Type B pancreatic cell (in vitro differentiated cells): ENCODE data around the gene CTSL. TPM values are rescaled to one million over a fixed set of nuclear protein-coding genes. Genes with fewer than 3 reads are reported as not detected.
"Not testable (repeated sequence)": the region's sequence is repeated elsewhere in the genome, so short reads cannot be mapped to it uniquely, and the experiment has no call there.

ENCODE experiments used
- DNase-seq: peaks from one replicate; pipeline ENCODE4 v3.0.0; 2021; ENCODE audit warnings: mixed read lengths; ENCODE audit not compliant: unreplicated experiment; ENCODE audit errors: extremely low spot score
- H3K27ac Mint-ChIP-seq: 2 replicates; pipeline ENCODE4 v1.8.0; 2021; ENCODE audit warnings: mild to moderate bottlenecking, mixed read lengths
- H3K27me3 Mint-ChIP-seq: 2 replicates; pipeline ENCODE4 v1.8.0; 2021; ENCODE audit warnings: mixed read lengths
- H3K36me3 Mint-ChIP-seq: 2 replicates; pipeline ENCODE4 v1.8.0; 2021; ENCODE audit warnings: mixed read lengths
- H3K4me1 Mint-ChIP-seq: one replicate; pipeline ENCODE4 v1.8.0; 2021; ENCODE audit warnings: mixed read lengths; ENCODE audit not compliant: unreplicated experiment
- H3K4me3 Mint-ChIP-seq: 2 replicates; pipeline ENCODE4 v1.8.0; 2021; ENCODE audit warnings: mild to moderate bottlenecking, mixed read lengths
- H3K9me3 Mint-ChIP-seq: 2 replicates; pipeline ENCODE4 v1.8.0; 2021; ENCODE audit warnings: mixed read lengths
- CTCF ChIP-seq: fragments of 200-600 bp; sonication (generic); conservative IDR thresholded peaks from 2 replicates; pipeline ENCODE4 v1.5.0; 2021; ENCODE audit warnings: antibody characterized with exemption, mild to moderate bottlenecking
- total RNA-seq: library from RNA; stranded (reverse); gene quantifications from 2 replicates; pipeline ENCODE4 v1.2.1, GENCODE V29; 2021; ENCODE audit warnings: low replicate concordance

Gene CTSL
- total RNA-seq, 1 donor from 2014 or later, result 85.7 TPM

DNA sequence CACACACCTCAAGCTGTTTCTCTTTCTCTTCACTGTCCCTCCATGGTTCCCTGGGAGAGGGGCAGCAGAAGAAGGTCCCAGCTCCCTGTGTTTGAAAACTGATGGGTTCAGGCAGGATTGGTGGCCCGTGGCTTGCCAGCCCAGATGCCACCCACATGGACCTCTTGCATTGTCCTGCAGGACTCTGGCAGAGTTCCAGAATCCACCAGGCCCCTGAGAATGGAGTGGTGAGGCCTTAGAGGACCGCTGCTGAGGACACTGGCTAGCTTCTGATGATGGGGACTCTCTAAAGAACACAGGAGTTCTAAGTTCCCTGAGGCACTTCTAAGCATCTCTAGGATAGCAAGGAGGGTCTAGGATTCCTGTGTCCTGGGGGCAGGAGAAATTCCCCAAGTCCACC lies 24.8 kb downstream of the CTSL start:
- Mint-ChIP-seq H3K4me3 (no peak overlapping the region), H3K4me1 (no peaks in the 10 kb centered on the region), H3K36me3 (no peaks in the 10 kb centered on the region), H3K27me3 (peaks cover 4% of the 10 kb centered on the region), H3K9me3 (peaks cover 9% of the 10 kb centered on the region), H3K27ac (no peak overlapping the region)
- DNase-seq, result no peak
- TF ChIP-seq CTCF, result no peak

DNA sequence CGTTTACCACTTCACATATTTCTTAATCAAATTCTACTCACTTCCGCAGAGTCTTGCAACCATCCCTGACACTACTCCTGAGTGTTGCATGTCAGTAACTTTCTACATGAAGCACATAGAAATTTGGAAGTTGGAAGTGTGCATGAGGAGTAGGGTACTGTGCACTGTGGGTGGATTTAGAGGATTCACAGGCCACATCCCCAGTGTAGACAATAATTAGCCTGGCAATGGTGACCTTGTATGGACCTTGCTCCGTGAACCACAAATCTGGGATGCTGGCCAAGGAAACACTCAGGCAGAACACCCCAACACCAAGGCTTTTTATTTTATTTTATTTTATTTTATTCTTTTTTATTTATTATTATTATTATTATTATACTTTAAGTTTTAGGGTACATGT lies 25.5 kb downstream of the CTSL start:
- Mint-ChIP-seq H3K4me1 (no peaks in the 10 kb centered on the region), H3K9me3 (peaks cover 9% of the 10 kb centered on the region), H3K4me3 (no peak overlapping the region), H3K36me3 (no peaks in the 10 kb centered on the region), H3K27me3 (peaks cover 4% of the 10 kb centered on the region), H3K27ac (no peak overlapping the region)
- DNase-seq, result no peak
- no peak for TF ChIP-seq CTCF

- Mint-ChIP-seq H3K27me3 (peaks cover 4% of the 10 kb centered on the region), H3K36me3 (no peaks in the 10 kb centered on the region), H3K27ac (no peak overlapping the region), H3K9me3 (peaks cover 9% of the 10 kb centered on the region), H3K4me3 (no peak overlapping the region), H3K4me1 (no peaks in the 10 kb centered on the region)
- TF ChIP-seq CTCF, result no peak
- no peak for DNase-seq
Observed at GRCh38 chr9:87751868-87752267, 25.9 kb downstream of the CTSL start.

GRCh38 chr9:87753313-87753712 lies 27.4 kb downstream of the CTSL start:
- DNase-seq, result no peak
- H3K4me1 Mint-ChIP-seq, result no peaks in the 10 kb centered on the region
- no peak overlapping the region for H3K27ac Mint-ChIP-seq
- no peaks in the 10 kb centered on the region for H3K36me3 Mint-ChIP-seq
- H3K27me3 Mint-ChIP-seq, result peaks cover 4% of the 10 kb centered on the region
- peaks cover 9% of the 10 kb centered on the region for H3K9me3 Mint-ChIP-seq
- H3K4me3 Mint-ChIP-seq, result no peak overlapping the region
- no peak for TF ChIP-seq CTCF

DNA sequence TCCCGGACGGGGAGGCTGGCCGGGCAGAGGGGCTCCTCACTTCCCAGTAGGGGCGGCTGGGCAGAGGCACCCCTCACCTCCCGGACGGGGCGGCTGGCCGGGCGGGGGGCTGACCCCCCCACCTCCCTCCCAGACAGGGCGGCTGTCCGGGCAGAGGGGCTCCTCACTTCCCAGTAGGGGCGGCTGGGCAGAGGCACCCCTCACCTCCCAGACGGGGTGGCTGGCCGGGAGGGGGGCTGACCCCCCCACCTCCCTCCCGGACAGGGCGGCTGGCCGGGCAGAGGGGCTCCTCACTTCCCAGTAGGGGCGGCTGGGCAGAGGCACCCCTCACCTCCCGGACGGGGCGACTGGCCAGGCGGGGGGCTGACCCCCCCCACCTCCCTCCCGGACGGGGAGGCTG lies 32.4 kb downstream of the CTSL start:
- H3K27me3 Mint-ChIP-seq, H3K9me3 Mint-ChIP-seq, H3K27ac Mint-ChIP-seq, H3K36me3 Mint-ChIP-seq, H3K4me3 Mint-ChIP-seq, DNase-seq, H3K4me1 Mint-ChIP-seq: not testable (repeated sequence)

GRCh38 chr9:87759980-87760379 lies 34.1 kb downstream of the CTSL start:
- H3K36me3 Mint-ChIP-seq, H3K27me3 Mint-ChIP-seq, H3K27ac Mint-ChIP-seq, H3K9me3 Mint-ChIP-seq, H3K4me3 Mint-ChIP-seq, DNase-seq, H3K4me1 Mint-ChIP-seq: not testable (repeated sequence)

- no peak overlapping the region for H3K27ac Mint-ChIP-seq
- H3K4me1 Mint-ChIP-seq, result no peaks in the 10 kb centered on the region
- no peaks in the 10 kb centered on the region for H3K36me3 Mint-ChIP-seq
- DNase-seq, result no peak
- H3K27me3 Mint-ChIP-seq, result no peaks in the 10 kb centered on the region
- H3K9me3 Mint-ChIP-seq, result no peaks in the 10 kb centered on the region
- no peak for TF ChIP-seq CTCF
- H3K4me3 Mint-ChIP-seq, result no peak overlapping the region
Observed at GRCh38 chr9:87760529-87760928, 34.6 kb downstream of the CTSL start.
